Right forelimb (tissue), 1 donor: ENCODE measurements around the gene GOLGA6L7.
"Not testable (repeated sequence)": the region's sequence is repeated elsewhere in the genome, so short reads cannot be mapped to it uniquely, and the experiment has no call there.

Source experiments
- DNase-seq: peaks from one replicate; pipeline ENCODE4 v3.0.0-alpha.2; 2018

The GOLGA6L7 gene, protein sequence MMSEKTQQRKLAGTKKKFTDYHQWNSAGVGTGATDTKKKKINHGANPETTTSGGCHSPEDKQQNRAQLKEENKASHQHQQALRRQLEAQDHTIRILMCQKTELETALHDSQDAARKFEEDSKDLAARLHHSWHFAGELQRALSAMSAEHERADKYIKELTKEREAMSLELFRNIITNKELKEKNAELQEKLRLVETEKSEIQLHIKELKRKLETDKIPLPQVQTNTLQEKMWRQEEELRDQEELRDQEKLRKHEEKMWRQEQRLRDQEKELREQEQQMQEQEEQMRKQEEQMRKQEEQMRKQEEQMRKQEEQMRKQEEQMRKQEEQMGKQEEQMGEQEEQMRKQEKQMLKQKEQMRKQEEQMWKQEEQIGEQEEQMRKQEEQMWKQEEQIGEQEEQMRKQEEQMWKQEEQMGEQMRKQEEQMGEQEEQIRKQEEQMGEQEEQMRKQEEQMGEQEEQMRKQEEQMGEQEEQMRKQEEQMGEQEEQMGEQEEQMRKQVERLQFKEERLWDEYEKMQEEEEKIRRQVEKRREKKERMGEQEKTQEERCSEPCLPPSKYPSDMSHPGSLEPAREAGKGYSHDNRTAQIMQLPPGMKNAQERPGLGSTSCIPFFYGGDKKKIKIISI

DNA sequence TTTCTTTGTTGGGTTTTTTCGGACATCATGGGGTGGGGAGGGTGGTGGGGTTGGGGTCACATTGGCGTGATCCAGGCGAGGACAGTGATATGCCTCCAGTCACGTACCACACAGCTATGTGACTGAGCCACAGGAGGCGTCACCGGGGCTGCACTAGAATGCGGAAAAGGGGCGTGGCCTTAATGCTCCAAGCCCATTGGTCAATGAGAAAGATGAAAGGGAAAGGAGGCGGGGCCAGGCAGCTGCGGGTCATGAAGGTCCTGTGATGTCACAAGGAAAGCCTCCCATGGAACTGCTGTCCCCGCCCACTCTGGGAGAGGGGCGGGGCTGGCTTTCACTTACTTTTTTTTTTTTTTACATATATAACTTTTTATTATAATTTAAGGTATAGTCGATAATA is at the start of gene GOLGA6L7:
Gene GOLGA6L7 (minus strand): TSS at position 124 of the 400 bp plus-strand sequence. CDS start 95 bp downstream, at position 29.
- DNase-seq = not testable (repeated sequence)

GRCh38 chr15:28897861-28898585 is 49.6 kb upstream of the GOLGA6L7 start:
- DNase-seq = no peak

DNA sequence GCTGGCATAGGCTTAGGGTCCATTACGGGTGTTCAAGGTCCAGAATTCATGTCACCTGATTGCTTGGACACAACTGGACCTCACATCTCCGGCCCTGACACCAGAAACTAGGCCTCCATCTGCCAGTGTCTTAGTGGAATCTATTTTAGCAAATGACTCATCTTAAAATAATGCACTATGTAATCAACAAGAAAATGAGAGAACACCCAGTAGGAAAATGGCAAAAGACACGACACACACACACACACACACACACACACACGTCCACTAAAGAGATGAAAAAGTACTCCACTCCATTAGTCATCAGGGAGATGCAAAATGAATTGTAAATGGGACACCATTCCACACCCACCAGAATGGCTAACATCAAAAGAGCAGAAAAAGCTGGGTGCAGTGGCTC is 48.5 kb upstream of the GOLGA6L7 start:
- DNase-seq = no peak

- no peak for DNase-seq
Observed at GRCh38 chr15:28895566-28895965, 47.1 kb upstream of the GOLGA6L7 start.

DNA sequence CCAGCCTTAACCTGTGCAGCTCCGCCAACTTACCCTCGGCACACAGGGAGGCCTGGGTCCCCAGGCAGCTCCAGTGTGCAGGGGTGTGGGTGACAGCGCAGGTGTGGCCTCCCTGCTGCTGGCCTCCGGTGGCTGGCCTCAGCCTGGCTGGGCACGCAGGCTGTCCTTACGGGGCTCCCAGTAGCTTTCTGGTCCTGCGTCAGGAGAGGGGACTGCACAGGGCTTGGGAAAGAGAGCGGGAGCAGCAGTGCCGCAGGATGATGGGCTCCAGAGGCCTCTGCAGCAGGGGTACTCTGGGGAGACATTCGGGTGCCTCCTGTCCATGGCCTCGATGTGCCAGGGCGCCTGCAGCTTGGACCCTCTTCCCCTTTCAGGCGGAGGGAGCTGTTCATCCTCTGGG is 46.7 kb upstream of the GOLGA6L7 start:
- no peak for DNase-seq

DNA sequence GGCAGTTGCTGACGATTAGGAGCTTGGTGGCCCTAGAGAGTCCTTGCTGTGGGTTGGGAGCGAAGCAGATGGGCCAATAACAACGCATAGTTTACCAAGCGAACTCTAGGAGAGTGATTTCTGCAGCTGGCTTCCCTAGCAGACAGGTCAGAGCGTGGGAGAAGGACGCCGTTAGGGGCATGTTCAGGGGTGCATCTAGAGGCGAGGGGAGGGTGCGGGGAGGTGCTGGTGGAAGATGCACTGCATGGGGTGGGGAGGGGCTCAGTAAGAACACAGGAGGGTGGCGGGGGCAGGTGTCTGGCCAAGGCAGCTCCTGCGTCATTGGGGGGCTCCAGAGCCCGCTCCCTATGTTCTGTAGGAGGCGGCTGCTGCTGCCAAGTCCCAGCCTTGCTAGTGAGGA is 46.2 kb upstream of the GOLGA6L7 start:
- no peak for DNase-seq

DNA sequence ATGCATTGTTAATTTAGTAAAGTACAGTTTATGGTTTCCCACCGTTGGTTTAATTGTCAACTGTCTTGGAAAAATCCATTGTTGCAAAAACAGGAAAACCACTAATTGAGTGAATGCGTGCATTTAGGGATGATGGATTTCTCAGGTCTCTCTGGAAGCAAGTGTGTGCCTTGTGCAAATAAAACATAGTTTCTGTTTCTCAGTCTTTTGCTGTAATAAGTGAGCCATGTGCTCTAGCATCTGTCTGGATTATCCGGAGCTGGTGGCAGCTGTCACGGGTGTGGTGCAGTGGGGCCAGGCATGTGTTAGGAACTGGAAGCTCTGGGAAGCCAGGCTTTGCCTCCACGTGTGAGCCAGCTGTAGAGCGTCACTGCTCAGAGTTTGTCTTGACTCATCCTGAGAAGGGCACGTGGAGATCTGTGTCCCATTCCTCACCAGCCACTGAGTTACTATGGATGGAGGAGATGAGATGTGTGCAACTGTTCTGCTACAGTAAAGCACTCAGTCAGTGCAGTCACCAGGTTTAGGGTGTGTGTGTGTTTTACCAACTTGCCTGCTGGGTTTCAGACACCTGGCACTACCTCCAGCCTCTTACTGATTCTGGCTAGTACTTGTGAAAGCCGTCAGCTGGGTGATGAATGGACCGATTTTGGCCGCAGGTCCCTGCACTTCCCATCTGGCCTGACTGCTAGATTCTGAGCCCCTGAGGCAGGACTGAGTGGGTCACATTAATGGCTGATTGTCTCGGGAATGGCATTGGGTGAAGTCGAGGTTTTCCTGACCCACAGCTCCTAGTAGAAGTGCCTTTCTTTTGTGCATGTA is 44.6 kb upstream of the GOLGA6L7 start:
- DNase-seq = no peak

DNA sequence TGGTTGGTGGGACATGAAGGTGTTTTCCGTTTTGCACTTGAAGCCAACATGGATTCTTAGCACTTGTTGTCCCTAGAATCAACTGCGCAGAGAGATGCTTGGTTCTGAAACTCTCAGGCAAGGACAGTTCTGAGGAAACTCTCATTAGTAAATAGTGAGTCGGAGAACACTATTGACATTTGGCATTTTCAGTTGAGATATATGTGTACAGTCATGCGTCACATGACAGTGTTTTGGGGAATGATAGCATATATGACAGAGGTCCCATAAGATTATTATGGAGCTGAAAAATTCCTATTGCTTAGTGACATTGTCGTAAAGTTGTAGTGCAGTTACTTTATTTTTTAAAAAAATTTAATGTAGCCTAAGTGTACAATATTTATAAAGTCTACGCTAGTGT is 43.1 kb upstream of the GOLGA6L7 start:
- DNase-seq = no peak

DNA sequence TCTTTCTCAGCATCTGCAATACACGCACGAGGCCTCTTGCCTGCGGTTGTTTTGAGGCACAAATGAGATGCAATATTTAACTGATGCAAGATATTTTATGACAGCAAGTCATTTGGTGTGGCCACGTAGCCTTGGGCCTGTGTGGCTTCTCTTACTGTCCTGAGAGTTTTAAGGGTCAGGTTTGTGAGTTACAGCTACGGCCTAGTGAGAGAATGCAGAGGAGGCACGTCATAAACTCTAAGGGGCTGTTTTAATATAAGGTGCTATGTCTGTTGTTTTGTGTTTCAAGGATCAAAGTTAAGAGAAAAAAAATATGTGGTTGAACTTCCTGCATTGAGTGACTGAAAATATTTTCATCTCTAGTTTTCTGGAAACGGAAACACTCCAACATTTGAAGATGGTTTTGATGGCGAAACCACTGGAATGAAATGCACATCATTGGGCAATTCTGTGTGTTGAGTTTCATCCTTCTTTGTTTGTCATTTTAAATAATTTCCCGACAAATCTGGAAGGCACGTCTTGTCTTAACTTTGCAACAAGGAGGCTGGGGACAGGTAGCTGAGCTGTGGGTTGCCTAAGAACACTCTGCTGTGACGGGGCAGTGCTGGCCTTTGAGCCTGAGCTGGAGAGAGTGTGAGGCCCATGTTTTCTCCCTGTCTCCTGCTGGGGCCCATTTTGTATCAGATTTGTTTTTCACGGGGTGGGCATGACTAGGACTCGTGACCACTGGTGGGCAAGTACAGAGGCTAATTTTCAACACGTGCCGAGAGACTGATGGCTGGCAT is 42.5 kb upstream of the GOLGA6L7 start:
- DNase-seq = no peak

- DNase-seq = not testable (repeated sequence)
Observed at GRCh38 chr15:28890291-28890690, 41.8 kb upstream of the GOLGA6L7 start.

- DNase-seq = not testable (repeated sequence)
Observed at GRCh38 chr15:28889871-28890270, 41.4 kb upstream of the GOLGA6L7 start.

DNA sequence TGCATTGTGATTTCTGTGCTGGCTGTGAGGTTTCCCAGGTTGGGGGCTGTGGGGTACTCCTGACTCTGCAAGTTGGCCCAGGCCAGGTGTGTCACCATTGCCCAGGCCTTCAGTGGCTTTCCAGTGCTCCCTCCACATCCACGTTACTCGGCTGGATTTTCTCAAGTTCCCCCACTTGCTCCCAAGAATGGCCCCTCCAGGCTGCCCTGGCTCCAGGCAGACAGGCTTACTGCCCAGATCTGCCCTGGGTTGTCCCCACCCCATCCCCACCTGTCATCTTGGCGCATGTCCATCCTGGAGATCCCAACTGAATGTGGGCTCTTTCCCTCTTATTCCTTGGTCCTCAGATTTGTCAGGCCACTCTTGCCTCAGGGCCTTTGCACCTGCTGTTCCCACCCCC is 40.9 kb upstream of the GOLGA6L7 start:
- no peak for DNase-seq

DNA sequence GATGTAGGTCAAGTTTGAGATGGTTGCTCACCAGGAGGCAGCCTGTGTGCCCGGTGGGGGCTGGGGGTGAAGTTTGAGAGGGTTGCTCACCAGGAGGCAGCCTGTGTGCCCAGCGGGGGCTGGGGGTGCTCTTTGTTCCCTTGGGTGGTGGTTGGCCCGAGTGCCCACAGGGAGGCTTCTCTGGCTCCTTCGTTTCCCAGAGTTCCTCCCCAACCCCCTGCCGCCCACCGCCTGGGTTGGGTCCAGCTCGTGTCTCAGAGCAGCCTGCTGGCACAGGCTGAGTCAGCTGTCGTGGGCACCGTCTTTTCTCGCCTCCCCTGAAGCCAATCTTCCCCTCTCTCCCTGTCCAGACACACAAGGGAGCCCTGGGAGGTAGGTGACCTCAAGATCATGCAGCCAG is 40.5 kb upstream of the GOLGA6L7 start:
- no peak for DNase-seq

GRCh38 chr15:28888302-28888894 is 40.0 kb upstream of the GOLGA6L7 start:
- no peak for DNase-seq

GRCh38 chr15:28887339-28888174 is 39.1 kb upstream of the GOLGA6L7 start:
- DNase-seq = no peak

GRCh38 chr15:28886431-28887338 is 38.2 kb upstream of the GOLGA6L7 start:
- no peak for DNase-seq

DNA sequence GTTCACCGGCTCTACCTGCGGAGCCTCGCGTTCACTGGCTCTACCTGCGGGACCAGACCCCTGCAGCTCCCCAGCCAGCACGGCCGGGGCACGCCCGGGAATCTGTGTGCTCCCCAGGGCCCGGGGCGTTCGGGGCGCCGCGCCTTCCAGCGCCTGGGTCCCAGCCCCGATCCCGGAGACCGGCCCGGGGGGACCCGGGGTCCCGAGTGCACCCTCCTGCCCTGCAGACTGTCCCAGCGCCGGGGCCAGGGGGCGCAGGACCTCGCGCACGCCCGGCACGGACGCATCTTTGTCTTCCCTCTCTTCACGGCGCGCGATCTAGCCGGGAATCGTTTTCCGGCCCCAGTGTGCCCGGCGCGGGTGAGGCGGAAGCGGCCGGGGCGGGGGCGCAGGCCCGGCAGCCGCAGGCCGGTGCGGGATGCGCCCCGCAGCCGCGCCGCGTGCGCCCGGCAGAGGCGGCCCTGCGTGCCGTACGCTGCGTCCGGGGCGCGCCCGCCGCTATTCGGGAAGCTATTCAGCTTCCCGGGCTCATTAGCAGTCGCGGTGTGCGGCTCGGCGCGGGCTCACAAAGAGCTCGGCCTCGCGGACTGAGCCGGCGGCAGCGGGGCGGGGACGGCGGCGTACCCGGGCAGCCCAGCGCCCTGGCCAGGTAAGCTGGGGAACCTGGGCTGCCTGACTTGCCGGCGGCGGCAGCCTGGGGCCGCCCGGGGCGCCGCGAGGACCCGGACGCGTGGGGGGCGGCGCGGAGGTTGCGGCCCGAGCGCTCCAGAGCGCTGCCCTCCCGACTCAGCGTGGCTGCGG is 37.4 kb upstream of the GOLGA6L7 start, which contains the start of gene APBA2:
Gene APBA2 (plus strand): TSS at position 345 of the 801 bp plus-strand sequence. CDS start 167,911 bp downstream, outside the sequence.
- peak; percentile 65 for DNase-seq

DNA sequence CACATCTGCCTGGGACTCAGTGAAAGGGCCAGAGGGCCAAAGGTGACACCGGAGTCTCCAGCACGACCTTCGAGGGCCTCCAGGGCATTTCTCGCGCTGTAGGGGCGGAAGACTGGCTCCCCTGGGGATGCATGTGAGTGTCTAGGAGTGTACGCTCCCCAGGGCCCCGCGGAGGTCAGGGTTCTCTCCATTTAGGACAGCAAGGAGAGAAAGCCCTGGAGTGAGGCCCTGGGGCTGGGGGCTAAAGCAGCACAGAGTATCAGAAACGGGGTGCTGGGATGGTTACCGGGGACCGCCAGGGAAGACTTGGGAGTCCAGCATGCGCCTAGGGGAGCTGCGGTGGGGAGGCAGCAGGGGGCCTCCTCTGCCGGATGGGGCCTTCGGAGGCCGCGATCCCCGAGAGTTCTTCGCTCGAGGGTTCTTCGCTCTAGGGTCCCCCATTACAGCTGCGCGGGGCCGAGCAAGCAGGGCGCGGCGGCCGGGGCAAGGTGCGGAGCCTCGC is 36.7 kb upstream of the GOLGA6L7 start:
- DNase-seq = no peak
